WTC11 (cell line): ENCODE data around the gene MARVELD2. TPM values are rescaled to one million over a fixed set of nuclear protein-coding genes. Genes with fewer than 3 reads are reported as not detected.
A peak's percentile ranks its signal among the peaks of the same experiment; 100 is the strongest.

Source experiments
- AFF4 ChIP-seq: sonication (generic); formaldehyde crosslinking; IDR thresholded peaks from 2 replicates; pipeline ENCODE4 v1.8.1; 2023; ENCODE audit warnings: mild to moderate bottlenecking, missing genetic modification reagents, borderline replicate concordance
- ATF2 ChIP-seq: sonication (generic); formaldehyde crosslinking; IDR thresholded peaks from 2 replicates; pipeline ENCODE4 v1.8.1; 2022; ENCODE audit warnings: low read depth, missing genetic modification reagents, borderline replicate concordance
- CTCF ChIP-seq: fragments of 200-600 bp; IDR thresholded peaks from 2 replicates; pipeline ENCODE4 v1.8.0; 2022; ENCODE audit warnings: antibody characterized with exemption
- E2F5 ChIP-seq: sonication (generic); formaldehyde crosslinking; IDR thresholded peaks from 2 replicates; pipeline ENCODE4 v1.8.1; 2022; ENCODE audit warnings: mild to moderate bottlenecking, moderate library complexity, missing genetic modification reagents
- ELF4 ChIP-seq: sonication (generic); formaldehyde crosslinking; IDR thresholded peaks from 2 replicates; pipeline ENCODE4 v1.8.1; 2022; ENCODE audit warnings: low read depth, mild to moderate bottlenecking, moderate library complexity, missing genetic modification reagents
- ERG ChIP-seq: fragments of 250-450 bp; sonication (Bioruptor Pico); IDR thresholded peaks from 2 replicates; pipeline ENCODE4 v1.8.0; 2021; ENCODE audit warnings: mild to moderate bottlenecking
- ESRRA ChIP-seq: sonication (generic); formaldehyde crosslinking; IDR thresholded peaks from 2 replicates; pipeline ENCODE4 v1.8.1; 2022; ENCODE audit warnings: mild to moderate bottlenecking, missing genetic modification reagents, borderline replicate concordance
- FOXK1 ChIP-seq: sonication (generic); formaldehyde crosslinking; IDR thresholded peaks from 2 replicates; pipeline ENCODE4 v1.8.0; 2022; ENCODE audit warnings: mild to moderate bottlenecking, moderate library complexity, missing genetic modification reagents
- HMGA2 ChIP-seq: fragments of 250-450 bp; sonication (Bioruptor Pico); IDR thresholded peaks from 2 replicates; pipeline ENCODE4 v1.4.0; 2021; ENCODE audit warnings: mild to moderate bottlenecking, moderate library complexity
- MAX ChIP-seq: sonication (generic); formaldehyde crosslinking; IDR thresholded peaks from 2 replicates; pipeline ENCODE4 v1.8.0; 2022; ENCODE audit warnings: mild to moderate bottlenecking, missing genetic modification reagents
- MLX ChIP-seq: sonication (generic); formaldehyde crosslinking; IDR thresholded peaks from 2 replicates; pipeline ENCODE4 v1.8.1; 2023; ENCODE audit warnings: mild to moderate bottlenecking, missing genetic modification reagents, moderate library complexity
- NFYB ChIP-seq: sonication (generic); formaldehyde crosslinking; conservative IDR thresholded peaks from 2 replicates; pipeline ENCODE4 v1.8.0; 2022; ENCODE audit warnings: low read depth, missing genetic modification reagents
- NR2C2 ChIP-seq: sonication (generic); formaldehyde crosslinking; IDR thresholded peaks from 2 replicates; pipeline ENCODE4 v1.8.0; 2022; ENCODE audit warnings: mild to moderate bottlenecking, missing genetic modification reagents
- PRDM15 ChIP-seq: sonication (generic); formaldehyde crosslinking; IDR thresholded peaks from 2 replicates; pipeline ENCODE4 v1.8.0; 2022; ENCODE audit warnings: missing genetic modification reagents
- PRRX2 ChIP-seq: fragments of 250-450 bp; sonication (Bioruptor Pico); IDR thresholded peaks from 2 replicates; pipeline ENCODE4 v1.8.0; 2021; ENCODE audit warnings: mild to moderate bottlenecking
- SP1 ChIP-seq: sonication (generic); formaldehyde crosslinking; conservative IDR thresholded peaks from 2 replicates; pipeline ENCODE4 v1.8.1; 2022; ENCODE audit warnings: missing genetic modification reagents
- USF1 ChIP-seq: sonication (generic); formaldehyde crosslinking; IDR thresholded peaks from 2 replicates; pipeline ENCODE4 v1.8.0; 2022; ENCODE audit warnings: mild to moderate bottlenecking, missing genetic modification reagents
- ZNF281 ChIP-seq: sonication (generic); formaldehyde crosslinking; IDR thresholded peaks from 2 replicates; pipeline ENCODE4 v1.8.0; 2023; ENCODE audit warnings: mild to moderate bottlenecking, missing genetic modification reagents
- ZNF317 ChIP-seq: sonication (generic); formaldehyde crosslinking; IDR thresholded peaks from 2 replicates; pipeline ENCODE4 v1.8.1; 2023; ENCODE audit warnings: low read depth, mild to moderate bottlenecking, moderate library complexity, missing genetic modification reagents, borderline replicate concordance
- ZNF416 ChIP-seq: fragments of 250-450 bp; sonication (Bioruptor Pico); IDR thresholded peaks from 2 replicates; pipeline ENCODE4 v1.9.0; 2021; ENCODE audit warnings: mild to moderate bottlenecking, inconsistent platforms
- total RNA-seq: library from RNA; stranded (reverse); gene quantifications from 3 replicates; pipeline ENCODE4 v1.2.3, GENCODE V29; 2021

MARVELD2 gene
- total RNA-seq, 1 experiment from 2014 or later: 28.6 TPM

GRCh38 chr5:69414885-69415583 is at the start of gene MARVELD2 (continued):
- TF ChIP-seq ZNF281 (CRISPR knock-in tag): no peak
- no peak for TF ChIP-seq PRDM15 (CRISPR knock-in tag)
- TF ChIP-seq ZNF416 (CRISPR knock-in tag): no peak
- peak; percentile 58; the same call in 1 of the 2 replicates for TF ChIP-seq ELF4 (CRISPR knock-in tag)
- peak; percentile 63; the same call in 1 of the 2 replicates for TF ChIP-seq ERG
- TF ChIP-seq SP1 (CRISPR knock-in tag): peak; percentile 76
- TF ChIP-seq NFYB (CRISPR knock-in tag): no peak
- peak; percentile 90 for TF ChIP-seq MAX
- TF ChIP-seq AFF4 (CRISPR knock-in tag): no peak
- peak; percentile 90 for TF ChIP-seq E2F5
- TF ChIP-seq NR2C2 (CRISPR knock-in tag): no peak
- TF ChIP-seq USF1 (CRISPR knock-in tag): peak; percentile 96
- no peak for TF ChIP-seq ZNF317 (CRISPR knock-in tag)
- TF ChIP-seq PRRX2 (CRISPR knock-in tag): 0 out of 2 replicates have a peak, but pooled peaks have one; percentile 66
- TF ChIP-seq CTCF: no peak
- no peak for TF ChIP-seq ATF2 (CRISPR knock-in tag)
- no peak for TF ChIP-seq ESRRA (CRISPR knock-in tag)
- no peak for TF ChIP-seq HMGA2
- TF ChIP-seq MLX: no peak
- TF ChIP-seq FOXK1 (CRISPR knock-in tag): peak; percentile 73; the same call in 1 of the 2 replicates
